Measurements from ENCODE around the gene CCDC150. TPM values are rescaled to one million over a fixed set of nuclear protein-coding genes. Genes with fewer than 3 reads are reported as not detected.

Gene CCDC150
- total RNA-seq, 2 donors from 2014 or later = 0.56 TPM; not detected in 1

GRCh38 chr2:196659844-196660243 lies 20.3 kb downstream of the CCDC150 start:
- Histone ChIP-seq H3K27ac (no peak overlapping the region), H3K36me3 (no peaks in the 10 kb centered on the region), H3K4me1 (ENCODE audit: control insufficient read depth in 1 of 2, low read depth in 2 of 2) (no peaks in the 10 kb centered on the region), H3K27me3 (replicated peaks; ENCODE audit: insufficient read depth) (no peaks in the 10 kb centered on the region), H3K4me3 (no peak overlapping the region), H3K9me3 (no peaks in the 10 kb centered on the region)
- ATAC-seq (ENCODE audit: insufficient number of reproducible peaks, low FRiP score, low read depth) (no peak), DNase-seq (ENCODE audit: low spot score) (no peak)
- TF ChIP-seq CTCF (IDR thresholded peaks at IDR 0.05) = no peak

- no peaks in the 10 kb centered on the region for H3K27me3 ChIP-seq (replicated peaks; ENCODE audit: insufficient read depth)
- no peak for ATAC-seq (ENCODE audit: insufficient number of reproducible peaks, low FRiP score, low read depth)
- TF ChIP-seq CTCF (IDR thresholded peaks at IDR 0.05) = no peak
- DNase-seq (ENCODE audit: low spot score) = no peak
- no peaks in the 10 kb centered on the region for H3K9me3 ChIP-seq
- H3K4me3 ChIP-seq = no peak overlapping the region
- H3K36me3 ChIP-seq = no peaks in the 10 kb centered on the region
- H3K4me1 ChIP-seq (ENCODE audit: control insufficient read depth in 1 of 2, low read depth in 2 of 2) = no peaks in the 10 kb centered on the region
- H3K27ac ChIP-seq = no peak overlapping the region
Measured at GRCh38 chr2:196660244-196660643, 20.7 kb downstream of the CCDC150 start.

GRCh38 chr2:196670342-196670741 lies 30.8 kb downstream of the CCDC150 start:
- Histone ChIP-seq H3K9me3 (no peaks in the 10 kb centered on the region), H3K27me3 (replicated peaks; ENCODE audit: insufficient read depth) (no peaks in the 10 kb centered on the region), H3K27ac (no peak overlapping the region), H3K36me3 (no peaks in the 10 kb centered on the region), H3K4me1 (ENCODE audit: control insufficient read depth in 1 of 2, low read depth in 2 of 2) (no peaks in the 10 kb centered on the region), H3K4me3 (no peak overlapping the region)
- ATAC-seq (ENCODE audit: insufficient number of reproducible peaks, low FRiP score, low read depth) (no peak), DNase-seq (ENCODE audit: low spot score) (no peak)
- TF ChIP-seq CTCF (IDR thresholded peaks at IDR 0.05) = no peak

GRCh38 chr2:196675963-196676362 lies 36.4 kb downstream of the CCDC150 start:
- ATAC-seq (ENCODE audit: insufficient number of reproducible peaks, low FRiP score, low read depth) (no peak), DNase-seq (ENCODE audit: low spot score) (no peak)
- H3K27me3 ChIP-seq (replicated peaks; ENCODE audit: insufficient read depth) = no peaks in the 10 kb centered on the region
- H3K27ac ChIP-seq = no peak overlapping the region
- H3K4me3 ChIP-seq = no peak overlapping the region
- H3K4me1 ChIP-seq (ENCODE audit: control insufficient read depth in 1 of 2, low read depth in 2 of 2) = no peaks in the 10 kb centered on the region
- no peaks in the 10 kb centered on the region for H3K36me3 ChIP-seq
- no peaks in the 10 kb centered on the region for H3K9me3 ChIP-seq
- TF ChIP-seq CTCF (IDR thresholded peaks at IDR 0.05) = no peak

- no peak overlapping the region for H3K4me3 ChIP-seq
- TF ChIP-seq CTCF (IDR thresholded peaks at IDR 0.05) = no peak
- H3K4me1 ChIP-seq (ENCODE audit: control insufficient read depth in 1 of 2, low read depth in 2 of 2) = no peaks in the 10 kb centered on the region
- ATAC-seq (ENCODE audit: insufficient number of reproducible peaks, low FRiP score, low read depth) (no peak), DNase-seq (ENCODE audit: low spot score) (no peak)
- no peaks in the 10 kb centered on the region for H3K36me3 ChIP-seq
- no peak overlapping the region for H3K27ac ChIP-seq
- H3K27me3 ChIP-seq (replicated peaks; ENCODE audit: insufficient read depth) = no peaks in the 10 kb centered on the region
- H3K9me3 ChIP-seq = no peaks in the 10 kb centered on the region
Measured at GRCh38 chr2:196677404-196677803, 37.9 kb downstream of the CCDC150 start.

Data from thoracic aorta (tissue), 2 donors.